IMR-90 (cell line): Measurements from ENCODE around the gene USP17L10.
"Not testable (repeated sequence)": the region's sequence is repeated elsewhere in the genome, so short reads cannot be mapped to it uniquely, and the experiment has no call there.

Experiments
- ELK1 ChIP-seq: fragments of 150-350 bp; IDR thresholded peaks from 2 replicates; pipeline ENCODE4 v1.6.1; 2016; ENCODE audit warnings: low read depth, mild to moderate bottlenecking, low read length, moderate library complexity, borderline replicate concordance
- MAFK ChIP-seq: IDR thresholded peaks from 2 replicates; pipeline ENCODE4 v1.6.1; 2012; ENCODE audit warnings: low read depth, low read length, improper control_type of control experiment
- MXI1 ChIP-seq: IDR thresholded peaks from 2 replicates; pipeline ENCODE4 v1.6.1; 2012; ENCODE audit warnings: low read depth, mild to moderate bottlenecking, low read length, moderate library complexity, borderline replicate concordance
- POLR2A ChIP-seq: IDR thresholded peaks from 2 replicates; pipeline ENCODE4 v1.6.1; 2012; ENCODE audit warnings: mild to moderate bottlenecking, low read depth, low read length
- RFX5 ChIP-seq: IDR thresholded peaks from 2 replicates; pipeline ENCODE4 v1.8.0; 2012; ENCODE audit warnings: low read depth, mild to moderate bottlenecking, low read length, moderate library complexity
- TF ChIP-seq, protein P1 (sequence below): conservative IDR thresholded peaks from 2 replicates; pipeline ENCODE4 v1.5.1; 2012; ENCODE audit warnings: mild to moderate bottlenecking, low read depth, low read length, improper control_type of control experiment

DNA sequence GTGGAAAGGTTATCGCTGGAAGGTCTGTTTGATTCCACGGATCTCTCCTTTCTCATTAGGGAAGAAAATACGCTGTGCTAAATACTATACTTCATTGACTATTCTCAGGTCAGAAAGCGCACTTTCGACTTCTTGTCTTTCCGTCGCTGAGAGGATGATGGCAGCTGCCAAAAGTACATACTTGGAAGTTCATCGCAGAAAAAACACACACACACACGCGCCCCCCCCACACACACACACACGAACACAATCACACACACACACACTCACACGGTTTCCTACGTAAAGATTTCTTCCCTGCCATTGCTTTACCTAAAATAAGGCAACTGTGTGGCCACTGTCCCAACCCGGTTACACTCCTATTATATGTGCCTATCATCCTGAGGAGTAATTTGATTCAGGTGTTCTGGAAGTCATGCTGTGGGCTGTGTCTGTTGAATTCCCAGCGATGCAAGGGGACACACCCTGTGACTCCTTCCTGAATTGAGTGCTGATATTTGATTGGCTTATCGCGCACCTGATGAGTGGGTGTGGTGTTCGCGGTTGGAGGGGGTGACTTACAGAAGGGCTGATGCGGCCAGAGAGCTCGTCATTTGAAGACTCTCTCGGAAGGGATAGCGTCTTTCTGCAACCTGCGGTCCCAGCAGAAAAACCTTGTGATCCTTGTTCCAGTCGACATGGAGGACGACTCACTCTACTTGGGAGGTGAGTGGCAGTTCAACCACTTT is 37.7 kb downstream of the USP17L10 start, which contains the start of gene USP17L18:
- TF ChIP-seq MAFK, ELK1, RFX5, POLR2A, MXI1: not testable (repeated sequence)
- TF ChIP-seq, protein P1, sequence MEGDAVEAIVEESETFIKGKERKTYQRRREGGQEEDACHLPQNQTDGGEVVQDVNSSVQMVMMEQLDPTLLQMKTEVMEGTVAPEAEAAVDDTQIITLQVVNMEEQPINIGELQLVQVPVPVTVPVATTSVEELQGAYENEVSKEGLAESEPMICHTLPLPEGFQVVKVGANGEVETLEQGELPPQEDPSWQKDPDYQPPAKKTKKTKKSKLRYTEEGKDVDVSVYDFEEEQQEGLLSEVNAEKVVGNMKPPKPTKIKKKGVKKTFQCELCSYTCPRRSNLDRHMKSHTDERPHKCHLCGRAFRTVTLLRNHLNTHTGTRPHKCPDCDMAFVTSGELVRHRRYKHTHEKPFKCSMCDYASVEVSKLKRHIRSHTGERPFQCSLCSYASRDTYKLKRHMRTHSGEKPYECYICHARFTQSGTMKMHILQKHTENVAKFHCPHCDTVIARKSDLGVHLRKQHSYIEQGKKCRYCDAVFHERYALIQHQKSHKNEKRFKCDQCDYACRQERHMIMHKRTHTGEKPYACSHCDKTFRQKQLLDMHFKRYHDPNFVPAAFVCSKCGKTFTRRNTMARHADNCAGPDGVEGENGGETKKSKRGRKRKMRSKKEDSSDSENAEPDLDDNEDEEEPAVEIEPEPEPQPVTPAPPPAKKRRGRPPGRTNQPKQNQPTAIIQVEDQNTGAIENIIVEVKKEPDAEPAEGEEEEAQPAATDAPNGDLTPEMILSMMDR: not testable (repeated sequence)
